IMR-90 (cell line): ENCODE data around the gene DEFB110. TPM values are rescaled to one million over a fixed set of nuclear protein-coding genes. Genes with fewer than 3 reads are reported as not detected.

Experiments used
- ATAC-seq: fragments of 200-7000 bp; cut with Tn5 transposase; 2 replicates; pipeline ENCODE4 v1.9.1; 2020; ENCODE audit warnings: low read depth, mild to moderate bottlenecking, moderate library complexity
- BruUV-seq: library from RNA; stranded (reverse); fragments of 400-500 nt; replicated peaks from 2 replicates; lab custom pipeline; 2021; lab: Mats Ljungman, UMichigan
- CTCF ChIA-PET: fragments of 300-600 bp; formaldehyde crosslinking; extraction: SDS; loops from one replicate; lab custom pipeline; 2021; ENCODE audit warnings: antibody characterized with exemption; lab: Yijun Ruan, JAX
- POLR2A ChIA-PET: fragments of 300-600 bp; sonication (Branson Sonifier 250); formaldehyde crosslinking; loops from one replicate; lab custom pipeline; 2022; ENCODE audit warnings: antibody characterized with exemption; ENCODE audit not compliant: unreplicated experiment; lab: Charles Lee
- DNase-seq: peaks from one replicate; pipeline ENCODE4 v3.0.0; 2013
- H2AFZ ChIP-seq: replicated peaks from 2 replicates; pipeline ENCODE3; 2013; ENCODE audit warnings: low read length, mild to moderate bottlenecking; ENCODE audit not compliant: poor library complexity
- H2AK5ac ChIP-seq: 2 replicates; pipeline ENCODE4 v1.6.1; 2013; ENCODE audit warnings: low read depth, low read length, inconsistent platforms
- H2AK9ac ChIP-seq: replicated peaks from 2 replicates; pipeline ENCODE3; 2013; ENCODE audit warnings: mild to moderate bottlenecking, low read depth, low read length, moderate library complexity; ENCODE audit not compliant: poor library complexity
- H2BK120ac ChIP-seq: 2 replicates; pipeline ENCODE4 v1.6.1; 2013; ENCODE audit warnings: low read depth, low read length, inconsistent platforms
- H2BK15ac ChIP-seq: 3 replicates; pipeline ENCODE4 v1.6.1; 2013; ENCODE audit warnings: low read depth, low read length, inconsistent platforms
- H2BK20ac ChIP-seq: 2 replicates; pipeline ENCODE4 v1.6.1; 2013; ENCODE audit warnings: low read depth, mild to moderate bottlenecking, inconsistent platforms, low read length, moderate library complexity
- H2BK5ac ChIP-seq: 2 replicates; pipeline ENCODE4 v1.6.1; 2013; ENCODE audit warnings: mild to moderate bottlenecking, low read depth, low read length, inconsistent platforms; ENCODE audit not compliant: poor library complexity, severe bottlenecking
- H3K14ac ChIP-seq: replicated peaks from 2 replicates; pipeline ENCODE4 v1.6.1; 2013; ENCODE audit warnings: low read depth, low read length, inconsistent platforms
- H3K18ac ChIP-seq: 2 replicates; pipeline ENCODE4 v1.6.1; 2013; ENCODE audit warnings: low read depth, low read length, control low read depth
- H3K23ac ChIP-seq: 2 replicates; pipeline ENCODE4 v1.6.1; 2013; ENCODE audit warnings: low read depth, low read length, inconsistent platforms
- H3K27ac ChIP-seq: 2 replicates; pipeline ENCODE4 v1.5.1; 2013; ENCODE audit warnings: mild to moderate bottlenecking, control low read depth, low read length; ENCODE audit not compliant: insufficient read depth
- H3K27me3 ChIP-seq: 2 replicates; pipeline ENCODE4 v1.6.1; 2013; ENCODE audit warnings: low read length; ENCODE audit not compliant: control insufficient read depth, insufficient read depth
- H3K36me3 ChIP-seq: 2 replicates; pipeline ENCODE4 v1.6.1; 2013; ENCODE audit warnings: low read length, mixed read lengths; ENCODE audit not compliant: control insufficient read depth, insufficient read depth
- H3K4ac ChIP-seq: 2 replicates; pipeline ENCODE4 v1.6.1; 2013; ENCODE audit warnings: low read depth, low read length, inconsistent platforms
- H3K4me1 ChIP-seq: 2 replicates; pipeline ENCODE4 v1.6.1; 2013; ENCODE audit warnings: low read length, mixed read lengths; ENCODE audit not compliant: control insufficient read depth, insufficient read depth
- H3K4me2 ChIP-seq: 2 replicates; pipeline ENCODE4 v1.6.1; 2013; ENCODE audit warnings: low read depth, mild to moderate bottlenecking, control low read depth, low read length, moderate library complexity
- H3K4me3 ChIP-seq: 2 replicates; pipeline ENCODE4 v1.5.1; 2013; ENCODE audit warnings: low read depth, mild to moderate bottlenecking, control low read depth, low read length, moderate library complexity; ENCODE audit not compliant: insufficient read depth
- H3K56ac ChIP-seq: 2 replicates; pipeline ENCODE4 v1.6.1; 2013; ENCODE audit warnings: low read length, inconsistent platforms; ENCODE audit not compliant: insufficient read depth; ENCODE audit errors: extremely low read depth
- H3K79me1 ChIP-seq, 2 experiments: 2 replicates each; pipeline ENCODE4 v1.6.1; 2013; ENCODE audit warnings: low read length in 2 of 2, inconsistent platforms in 1 of 2, low read depth in 1 of 2
- H3K9ac ChIP-seq: 2 replicates; pipeline ENCODE4 v1.6.1; 2013; ENCODE audit warnings: low read depth, low read length, control low read depth
- H3K9me1 ChIP-seq: 2 replicates; pipeline ENCODE4 v1.6.1; 2013; ENCODE audit warnings: low read length, inconsistent platforms; ENCODE audit not compliant: insufficient read depth
- H3K9me3 ChIP-seq: 2 replicates; pipeline ENCODE4 v1.6.1; 2013; ENCODE audit warnings: low read length; ENCODE audit not compliant: control insufficient read depth, insufficient read depth
- H4K20me1 ChIP-seq: 2 replicates; pipeline ENCODE4 v1.6.1; 2013; ENCODE audit warnings: low read length, inconsistent platforms; ENCODE audit not compliant: insufficient read depth
- H4K5ac ChIP-seq: 2 replicates; pipeline ENCODE4 v1.6.1; 2013; ENCODE audit warnings: mild to moderate bottlenecking, low read depth, low read length, control low read depth
- H4K8ac ChIP-seq, 2 experiments: 2 replicates each; pipeline ENCODE4 v1.6.1; 2013; ENCODE audit warnings: low read depth in 2 of 2, low read length in 2 of 2, control low read depth in 1 of 2, inconsistent platforms in 1 of 2
- H4K91ac ChIP-seq: 2 replicates; pipeline ENCODE4 v1.6.1; 2013; ENCODE audit warnings: low read depth, low read length, inconsistent platforms; ENCODE audit not compliant: insufficient read depth
- BHLHE40 ChIP-seq: fragments of 150-350 bp; IDR thresholded peaks from 2 replicates; pipeline ENCODE4 v1.6.1; 2016; ENCODE audit warnings: mild to moderate bottlenecking, low read depth, low read length
- CHD1 ChIP-seq: IDR thresholded peaks from 2 replicates; pipeline ENCODE4 v1.6.1; 2012; ENCODE audit warnings: low read depth, low read length, improper control_type of control experiment
- MAFK ChIP-seq: IDR thresholded peaks from 2 replicates; pipeline ENCODE4 v1.6.1; 2012; ENCODE audit warnings: low read depth, low read length, improper control_type of control experiment
- WGBS, 2 experiments: methylation state at CpG; one replicate each; pipeline versions ENCODE4 v1.1.5 to v1.1.7; 2013; ENCODE audit warnings: missing lambda C conversion rate in 2 of 2; ENCODE audit not compliant: insufficient read length in 1 of 2; ENCODE audit errors: extremely low coverage in 2 of 2; 5-methylcytosine and 5-hydroxymethylcytosine counted together
- dilution Hi-C: fragments of 300-500 bp; cut with HindIII; formaldehyde crosslinking; loops from one replicate; pipeline ENCODE4 v1.14.3; 2018; ENCODE audit warnings: low sequenced_read_pairs; ENCODE audit not compliant: unreplicated experiment
- in situ Hi-C: fragments of 300-500 bp; cut with MboI; formaldehyde crosslinking; loops from 3 replicates; pipeline ENCODE4 v1.14.3; 2019; ENCODE audit warnings: low sequenced_read_pairs, inconsistent platforms, mixed read lengths
- intact Hi-C: fragments of 100-400 bp; cut with micrococcal nuclease; formaldehyde crosslinking; loops from 2 replicates; pipeline ENCODE4 v1.10.0; 2022
- polyA plus RNA-seq, 3 experiments: library from polyadenylated mRNA; depleted of rRNA; stranded (reverse); fragments of >200 nt; gene quantifications; 2 replicates each; pipeline ENCODE4 v1.2.3, GENCODE V29; 2012; ENCODE audit warnings: low replicate concordance in 1 of 3
- total RNA-seq: library from RNA; depleted of rRNA; stranded (reverse); fragments of >200 nt; gene quantifications from 2 replicates; pipeline ENCODE4 v1.2.3, GENCODE V29; 2012

Gene DEFB110
- total and polyA plus RNA-seq, 2 of the 4 experiments (the other 2 are of a cell fraction) = not detected

DNA sequence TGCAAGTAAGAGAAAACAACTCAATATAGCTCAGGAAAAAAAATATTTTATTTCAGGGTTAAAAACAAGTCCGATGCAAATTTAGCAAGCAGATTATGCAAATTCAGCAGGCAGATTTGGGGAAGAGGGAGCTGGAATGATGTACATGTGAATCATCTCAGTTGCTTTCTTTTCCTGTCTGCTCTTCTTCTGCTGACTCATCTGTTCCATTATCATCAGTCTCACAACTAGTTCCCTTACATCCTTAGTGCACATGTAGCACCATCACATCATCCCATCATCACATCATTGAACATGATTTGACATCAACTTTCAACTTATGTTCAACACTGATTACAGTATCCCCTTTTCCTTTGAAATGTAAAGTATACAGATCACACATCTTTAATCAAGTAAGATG is 40.9 kb downstream of the DEFB110 start:
- ATAC-seq = no peak

More for the DNA sequence above, 40.9 kb downstream of the DEFB110 start:
- Histone ChIP-seq H3K4me1 (no peaks in the 10 kb centered on the region), H2BK20ac (no peak overlapping the region), H2AK5ac (no peak overlapping the region), H4K91ac (no peak overlapping the region), H2BK5ac (no peak overlapping the region), H3K9ac (no peak overlapping the region), H3K79me1 (no peaks in the 10 kb centered on the region), H3K9me1 (no peaks in the 10 kb centered on the region), H3K56ac (no peak overlapping the region), H3K23ac (no peak overlapping the region), H2BK120ac (no peak overlapping the region), H4K20me1 (no peaks in the 10 kb centered on the region), H2AFZ (no peak overlapping the region), H4K8ac (no peak overlapping the region), H2AK9ac (no peak overlapping the region), H3K4me2 (no peak overlapping the region), H2BK15ac (no peak overlapping the region), H3K9me3 (no peaks in the 10 kb centered on the region), H3K36me3 (no peaks in the 10 kb centered on the region), H3K14ac (no peak overlapping the region), H3K4me3 (no peak overlapping the region), H3K27ac (no peak overlapping the region), H3K27me3 (no peaks in the 10 kb centered on the region), H3K4ac (no peak overlapping the region), H3K18ac (no peak overlapping the region), H4K5ac (no peak overlapping the region)
- in situ Hi-C loops (no loop called here), dilution Hi-C loops (no loop called here), intact Hi-C loops (no loop called here)
- BruUV-seq = no TSS peak
- WGBS, 2 experiments = no CpG with 5 or more reads among the region's 1 CpG
- CTCF ChIA-PET = interaction anchor here (0.7 kb wide), 1 partner anchor 27 kb away, joined by 3 read pairs; no protein-coding TSS in a partner anchor
- TF ChIP-seq BHLHE40 (no peak), CHD1 (no peak), MAFK (0 out of 2 replicates have a peak, but pooled peaks have one; percentile 37)
- DNase-seq = peak; percentile 0
- POLR2A ChIA-PET = no interaction called here
